Coronary artery (tissue), 2 donors: ENCODE measurements around the gene GRN.

Experiments
- DNase-seq: peaks from one replicate; pipeline ENCODE4 v3.0.0-alpha.2; 2017; ENCODE audit warnings: low spot score
- H3K27ac ChIP-seq, 2 donors: fragments of 200-600 bp; sonication (generic); one replicate each; pipeline ENCODE4 v1.5.1; 2016 to 2019
- H3K4me3 ChIP-seq: fragments of 200-600 bp; sonication (generic); 2 replicates; pipeline ENCODE4 v1.5.1; 2016; ENCODE audit warnings: mild to moderate bottlenecking, moderate library complexity
- CTCF ChIP-seq: fragments of 200-600 bp; sonication (generic); IDR thresholded peaks from one replicate; pipeline ENCODE4 v1.5.1; 2019; ENCODE audit warnings: antibody characterized with exemption

The GRN gene

GRCh38 chr17:44394833-44395232 is 49.7 kb downstream of the GRN start:
- TF ChIP-seq CTCF: no peak
- no peak for DNase-seq
- H3K4me3 ChIP-seq: no peak overlapping the region
- H3K27ac ChIP-seq: no peak overlapping the region

- DNase-seq: no peak
- TF ChIP-seq CTCF: no peak
- Histone ChIP-seq H3K4me3 (no peak overlapping the region), H3K27ac (no peak overlapping the region)
Observed at GRCh38 chr17:44396946-44397345, 51.8 kb downstream of the GRN start.

- Histone ChIP-seq H3K4me3 (no peak overlapping the region), H3K27ac (no peak overlapping the region)
- no peak for DNase-seq
- TF ChIP-seq CTCF: no peak
Observed at GRCh38 chr17:44397479-44398440, 52.7 kb downstream of the GRN start.

GRCh38 chr17:44398692-44399691 is 53.9 kb downstream of the GRN start:
- Histone ChIP-seq H3K4me3 (no peak overlapping the region), H3K27ac (no peak overlapping the region)
- DNase-seq: no peak
- no peak for TF ChIP-seq CTCF

GRCh38 chr17:44400226-44400847 is 55.2 kb downstream of the GRN start:
- no peak for DNase-seq
- TF ChIP-seq CTCF: no peak
- no peak overlapping the region for H3K27ac ChIP-seq

More at GRCh38 chr17:44400226-44400847, 55.2 kb downstream of the GRN start:
- H3K4me3 ChIP-seq: no peak overlapping the region
